Mucosa of descending colon (tissue), 3 donors: ENCODE data around the gene GRIK3. TPM values are rescaled to one million over a fixed set of nuclear protein-coding genes. Genes with fewer than 3 reads are reported as not detected.

Experiments used
- ATAC-seq: fragments of 200-7000 bp; cut with Tn5 transposase; one replicate; pipeline ENCODE4 v1.9.1; 2020; ENCODE audit warnings: mild to moderate bottlenecking, moderate library complexity
- DNase-seq, 3 donors: peaks; one replicate each; pipeline ENCODE4 v3.0.0-alpha.2; 2020
- H3K36me3 ChIP-seq: fragments of 200-600 bp; one replicate; pipeline ENCODE4 v1.8.0; 2021; ENCODE audit warnings: low read depth, mild to moderate bottlenecking
- H3K4me1 ChIP-seq: fragments of 200-600 bp; one replicate; pipeline ENCODE4 v1.8.0; 2021; ENCODE audit warnings: low read depth, mild to moderate bottlenecking
- H3K4me3 ChIP-seq: fragments of 200-600 bp; one replicate; pipeline ENCODE4 v1.8.0; 2021; ENCODE audit warnings: mild to moderate bottlenecking
- H3K9me3 ChIP-seq: fragments of 200-600 bp; one replicate; pipeline ENCODE4 v1.8.0; 2021; ENCODE audit warnings: mild to moderate bottlenecking
- CTCF ChIP-seq: fragments of 200-600 bp; IDR thresholded peaks from one replicate; pipeline ENCODE4 v1.8.0; 2022; ENCODE audit warnings: antibody characterized with exemption, mild to moderate bottlenecking
- intact Hi-C, 2 donors: fragments of 100-400 bp; cut with DNase I in 1 of 2; cut with micrococcal nuclease in 1 of 2; formaldehyde crosslinking; loops; one replicate each; pipeline versions ENCODE4 v1.11.0 to v1.11.1; 2022; cut with DNase I, micrococcal nuclease
- total RNA-seq, 3 donors: library from RNA; stranded (reverse); fragmentation: NEBNext Ultra II Directional in 2 of 3; extraction: Animal tissue kit (Norgen Biotek cat#: 25700) in 2 of 3; gene quantifications; one replicate each; pipeline versions ENCODE4 v1.2.1 to v1.2.4, GENCODE V29; 2021 to 2023
- donor health status: DM: no; HTN: no; CAD: no; lungs with moderate emphysema.
- donor health status: DM: no; HTN: no; CAD: no.
- donor health status: DM: no; HTN: yes; CAD: no.

GRIK3 gene
- total RNA-seq, 3 donors from 2014 or later = 0.41 to 13.6 (median 1.5) TPM

DNA sequence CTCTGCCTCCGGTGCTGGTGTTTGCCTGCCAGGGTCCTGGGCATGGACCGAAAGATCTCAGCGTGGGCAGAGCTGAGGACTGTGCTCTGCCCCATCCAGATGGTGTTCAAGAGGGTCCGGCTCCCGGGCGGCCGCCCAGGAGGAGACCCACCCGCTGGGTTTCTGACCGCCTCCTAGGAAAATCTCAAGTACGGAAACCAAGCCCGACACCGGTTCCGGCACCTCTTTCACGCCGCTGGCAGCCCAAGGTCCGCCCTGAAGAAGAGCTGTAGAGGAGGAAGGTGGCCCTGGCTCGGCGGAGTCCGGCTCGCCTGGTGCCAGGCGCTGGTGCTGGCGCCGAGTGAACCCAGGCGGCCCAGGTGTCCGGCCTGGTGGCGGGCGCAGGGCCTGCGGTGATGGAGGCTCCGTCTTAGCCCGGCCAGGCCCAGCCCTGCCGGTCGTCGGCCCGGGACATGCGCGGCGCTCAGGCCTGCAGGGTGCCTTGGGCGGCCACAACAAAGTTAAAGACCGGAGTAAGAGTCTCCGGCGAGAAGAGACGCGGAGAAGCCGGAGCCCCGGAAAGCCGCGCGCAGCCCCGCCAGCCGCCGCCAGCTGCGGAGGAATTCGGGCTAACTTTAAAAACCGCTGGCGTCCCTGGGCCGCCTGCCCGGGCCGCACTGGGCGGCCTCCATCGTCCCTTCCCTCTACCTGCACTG, 1.5 kb downstream of the GRIK3 start:
- no peak overlapping the region for H3K4me3 ChIP-seq
- no peaks in the 10 kb centered on the region for H3K4me1 ChIP-seq

GRCh38 chr1:37031871-37032270, 2.4 kb downstream of the GRIK3 start:
- no peaks in the 10 kb centered on the region for H3K9me3 ChIP-seq
- no peaks in the 10 kb centered on the region for H3K4me1 ChIP-seq

More for the DNA sequence above, 1.5 kb downstream of the GRIK3 start:
- H3K9me3 ChIP-seq = no peaks in the 10 kb centered on the region
- DNase-seq (no peak), ATAC-seq (no peak)
- no peaks in the 10 kb centered on the region for H3K36me3 ChIP-seq
- intact Hi-C loops = no loop called here
- no peak for TF ChIP-seq CTCF

DNA sequence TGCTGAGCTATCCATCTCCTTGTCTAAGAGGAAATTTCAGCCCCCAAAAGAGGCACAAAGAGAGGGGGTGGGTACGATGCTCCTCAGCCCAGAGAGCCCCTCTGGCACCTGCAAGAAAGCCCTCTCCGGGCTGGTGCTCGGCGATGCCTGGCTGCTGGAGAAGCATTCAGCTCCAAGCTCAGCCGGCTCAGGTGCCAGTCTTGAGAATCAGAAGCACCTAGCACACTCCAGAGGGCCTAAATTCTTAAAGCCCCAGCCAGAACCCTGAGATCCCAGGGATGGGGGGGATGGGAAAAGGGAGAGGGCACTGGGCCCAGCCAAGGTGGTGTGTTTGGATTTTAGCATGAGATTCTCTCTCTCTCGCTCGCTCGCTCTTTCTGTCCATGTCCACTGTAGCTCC, 2.9 kb downstream of the GRIK3 start:
- Histone ChIP-seq H3K4me1 (no peaks in the 10 kb centered on the region), H3K36me3 (no peaks in the 10 kb centered on the region), H3K9me3 (no peaks in the 10 kb centered on the region), H3K4me3 (no peak overlapping the region)
- TF ChIP-seq CTCF = no peak
- DNase-seq (no peak), ATAC-seq (no peak)
- intact Hi-C loops = no loop called here

More at GRCh38 chr1:37031871-37032270, 2.4 kb downstream of the GRIK3 start:
- ATAC-seq = no peak
- no peak for TF ChIP-seq CTCF
- Histone ChIP-seq H3K36me3 (no peaks in the 10 kb centered on the region), H3K4me3 (no peak overlapping the region)
- DNase-seq = no peak
- intact Hi-C loops = no loop called here

DNA sequence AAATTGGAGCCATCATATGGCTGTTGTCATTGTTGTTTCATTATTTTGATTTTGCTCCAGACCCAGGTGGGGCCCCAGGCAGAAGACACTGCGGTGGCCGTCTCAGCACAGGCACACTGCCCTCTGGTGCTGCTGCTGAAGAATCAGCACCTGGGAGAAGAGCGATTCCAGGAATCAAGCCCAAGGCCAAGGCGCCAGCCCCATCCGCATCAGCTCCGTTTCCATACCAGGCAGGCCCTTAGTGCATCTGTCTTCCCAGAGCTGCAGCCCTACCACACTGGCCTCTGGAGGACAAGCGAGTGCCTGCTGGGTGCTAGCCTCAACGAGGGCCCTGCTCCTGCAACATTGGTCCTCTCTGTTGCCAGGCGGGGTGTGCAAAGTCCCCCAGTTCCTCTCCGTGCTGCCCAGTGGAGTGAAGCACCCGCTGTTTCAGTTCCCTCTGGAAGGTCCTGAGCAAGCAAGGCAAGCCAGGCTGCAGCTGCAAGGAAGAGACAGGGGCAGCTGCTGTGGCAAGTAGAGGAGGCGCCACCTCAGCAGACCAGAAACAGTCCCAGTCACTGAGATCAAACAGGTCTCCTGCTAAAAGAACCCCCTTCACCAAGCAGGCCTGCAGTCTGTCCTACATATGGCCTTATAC, 5.2 kb downstream of the GRIK3 start:
- no peak overlapping the region for H3K4me3 ChIP-seq
- no peak for DNase-seq
- intact Hi-C loops = no loop called here
- no peaks in the 10 kb centered on the region for H3K36me3 ChIP-seq
- no peaks in the 10 kb centered on the region for H3K9me3 ChIP-seq
- no peaks in the 10 kb centered on the region for H3K4me1 ChIP-seq
- ATAC-seq = no peak
- no peak for TF ChIP-seq CTCF

DNA sequence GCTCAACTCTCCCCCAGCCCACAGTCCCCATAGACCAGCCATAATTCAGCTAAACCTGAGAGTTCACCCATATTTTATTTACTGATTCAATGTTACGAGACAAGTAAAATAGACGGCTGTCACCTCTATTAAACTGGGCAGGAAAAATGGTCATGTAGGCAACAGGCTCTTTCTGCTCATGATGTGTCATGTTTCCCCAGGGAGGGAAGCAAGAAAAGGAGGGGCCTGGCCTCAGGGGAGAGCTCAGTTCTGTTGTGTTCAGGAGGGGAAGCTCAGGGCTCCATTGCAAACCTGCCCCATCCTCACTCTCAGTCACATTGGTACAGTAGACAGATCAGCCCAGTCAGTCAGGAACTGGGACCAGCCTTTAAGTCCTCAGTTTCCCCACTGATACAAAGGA, 12.8 kb downstream of the GRIK3 start:
- H3K4me1 ChIP-seq = no peaks in the 10 kb centered on the region
- intact Hi-C loops = no loop called here
- ATAC-seq (no peak), DNase-seq (no peak)
- no peak overlapping the region for H3K4me3 ChIP-seq
- no peak for TF ChIP-seq CTCF
- no peaks in the 10 kb centered on the region for H3K9me3 ChIP-seq
- no peaks in the 10 kb centered on the region for H3K36me3 ChIP-seq
